C4-2B (cell line): Measurements from ENCODE around the gene CREB5.
"Not testable (repeated sequence)": the region's sequence is repeated elsewhere in the genome, so short reads cannot be mapped to it uniquely, and the experiment has no call there.

Experiments
- CTCF ChIP-seq: fragments of 450-650 bp; conservative IDR thresholded peaks from 2 replicates; pipeline ENCODE4 v1.5.1; 2017; ENCODE audit warnings: mild to moderate bottlenecking
- ZFX ChIP-seq: fragments of 450-650 bp; IDR thresholded peaks from 2 replicates; pipeline ENCODE4 v1.6.1; 2017

- not testable (repeated sequence) for TF ChIP-seq CTCF, ZFX
Measured at GRCh38 chr7:28551766-28552165, 139.4 kb downstream of the CREB5 start.
